NT2/D1 (cell line): ENCODE data around the gene APP.

Source experiments
- DNase-seq: peaks from one replicate; pipeline ENCODE4 v3.0.0-alpha.2; 2011; ENCODE audit warnings: low read depth, low spot score
- H3K27me3 ChIP-seq: 2 replicates; pipeline ENCODE4 v1.6.0; 2011; ENCODE audit warnings: mild to moderate bottlenecking; ENCODE audit not compliant: insufficient read length, insufficient read depth
- H3K36me3 ChIP-seq: 2 replicates; pipeline ENCODE4 v1.6.1; 2011; ENCODE audit warnings: mild to moderate bottlenecking, low read length, mixed read lengths; ENCODE audit not compliant: insufficient read depth, insufficient read length
- H3K4me1 ChIP-seq: 2 replicates; pipeline ENCODE4 v1.5.1; 2011; ENCODE audit not compliant: insufficient read depth, insufficient read length
- H3K4me3 ChIP-seq: 2 replicates; pipeline ENCODE4 v1.5.1; 2011; ENCODE audit warnings: low read depth; ENCODE audit not compliant: insufficient read length
- H3K9ac ChIP-seq: 2 replicates; pipeline ENCODE4 v1.6.0; 2011; ENCODE audit warnings: low read depth; ENCODE audit not compliant: insufficient read length
- H3K9me3 ChIP-seq: 2 replicates; pipeline ENCODE4 v1.5.1; 2011; ENCODE audit warnings: mild to moderate bottlenecking, low read length; ENCODE audit not compliant: insufficient read depth
- SUZ12 ChIP-seq: IDR thresholded peaks from 2 replicates; pipeline ENCODE4 v1.6.1; 2011; ENCODE audit not compliant: insufficient read length, insufficient read depth; ENCODE audit errors: extremely low read depth
- YY1 ChIP-seq: IDR thresholded peaks from 2 replicates; pipeline ENCODE4 v1.6.1; 2011; ENCODE audit not compliant: insufficient read length, insufficient read depth
- ZNF274 ChIP-seq: IDR thresholded peaks from 2 replicates; pipeline ENCODE4 v1.6.1; 2011; ENCODE audit warnings: mild to moderate bottlenecking, low read depth, low read length

Gene APP

GRCh38 chr21:26118938-26119540 is 51.5 kb downstream of the APP start:
- Histone ChIP-seq H3K27me3 (no peaks in the 10 kb centered on the region), H3K9ac (no peak overlapping the region), H3K36me3 (peaks cover 20% of the 10 kb centered on the region), H3K4me1 (no peaks in the 10 kb centered on the region), H3K4me3 (no peak overlapping the region), H3K9me3 (no peaks in the 10 kb centered on the region)
- no peak for TF ChIP-seq YY1
- no peak for TF ChIP-seq ZNF274
- TF ChIP-seq SUZ12 = no peak
- DNase-seq = no peak

- no peak for DNase-seq
- TF ChIP-seq YY1 = no peak
- TF ChIP-seq ZNF274 = no peak
- H3K4me1 ChIP-seq = no peaks in the 10 kb centered on the region
- no peaks in the 10 kb centered on the region for H3K9me3 ChIP-seq
- H3K27me3 ChIP-seq = no peaks in the 10 kb centered on the region
- H3K4me3 ChIP-seq = no peak overlapping the region
- no peak overlapping the region for H3K9ac ChIP-seq
- H3K36me3 ChIP-seq = peaks cover 20% of the 10 kb centered on the region
Measured at GRCh38 chr21:26117972-26118367, 52.6 kb downstream of the APP start.

GRCh38 chr21:26117324-26117971 is 53.1 kb downstream of the APP start:
- no peaks in the 10 kb centered on the region for H3K9me3 ChIP-seq
- no peak for TF ChIP-seq YY1
- TF ChIP-seq ZNF274 = no peak
- TF ChIP-seq SUZ12 = no peak
- H3K4me1 ChIP-seq = no peaks in the 10 kb centered on the region
- no peak for DNase-seq
- H3K9ac ChIP-seq = no peak overlapping the region
- peaks cover 20% of the 10 kb centered on the region for H3K36me3 ChIP-seq
- no peak overlapping the region for H3K4me3 ChIP-seq
- no peaks in the 10 kb centered on the region for H3K27me3 ChIP-seq

GRCh38 chr21:26116456-26117011 is 54.0 kb downstream of the APP start:
- DNase-seq = no peak
- Histone ChIP-seq H3K27me3 (no peaks in the 10 kb centered on the region), H3K9me3 (no peaks in the 10 kb centered on the region), H3K4me1 (no peaks in the 10 kb centered on the region), H3K4me3 (no peak overlapping the region), H3K36me3 (peaks cover 27% of the 10 kb centered on the region), H3K9ac (no peak overlapping the region)
- no peak for TF ChIP-seq ZNF274
- no peak for TF ChIP-seq SUZ12
- no peak for TF ChIP-seq YY1

GRCh38 chr21:26115899-26116298 is 54.7 kb downstream of the APP start:
- Histone ChIP-seq H3K9me3 (no peaks in the 10 kb centered on the region), H3K4me1 (no peaks in the 10 kb centered on the region), H3K36me3 (peaks cover 29% of the 10 kb centered on the region), H3K27me3 (no peaks in the 10 kb centered on the region), H3K4me3 (no peak overlapping the region), H3K9ac (no peak overlapping the region)
- DNase-seq = no peak
- TF ChIP-seq YY1 (no peak), SUZ12 (no peak), ZNF274 (no peak)

GRCh38 chr21:26115305-26115704 is 55.3 kb downstream of the APP start:
- peaks cover 26% of the 10 kb centered on the region for H3K36me3 ChIP-seq
- H3K4me1 ChIP-seq = no peaks in the 10 kb centered on the region
- TF ChIP-seq YY1 = no peak
- no peak for TF ChIP-seq SUZ12
- no peak for TF ChIP-seq ZNF274
- no peak overlapping the region for H3K9ac ChIP-seq
- no peaks in the 10 kb centered on the region for H3K9me3 ChIP-seq
- H3K4me3 ChIP-seq = no peak overlapping the region
- no peaks in the 10 kb centered on the region for H3K27me3 ChIP-seq
- no peak for DNase-seq

GRCh38 chr21:26112975-26113374 is 57.6 kb downstream of the APP start:
- TF ChIP-seq YY1 = no peak
- TF ChIP-seq SUZ12 = no peak
- no peak for TF ChIP-seq ZNF274
- DNase-seq = no peak
- Histone ChIP-seq H3K9me3 (no peaks in the 10 kb centered on the region), H3K4me1 (no peaks in the 10 kb centered on the region), H3K9ac (no peak overlapping the region), H3K36me3 (peaks cover 42% of the 10 kb centered on the region), H3K4me3 (no peak overlapping the region), H3K27me3 (no peaks in the 10 kb centered on the region)
